Tibial nerve (tissue), 4 donors: ENCODE results near the gene TYR.

Experiments used
- EP300 ChIP-seq, 2 donors: sonication (generic); formaldehyde crosslinking; IDR thresholded peaks; one replicate each; pipeline ENCODE4 v1.6.1; 2017; ENCODE audit warnings: antibody characterized with exemption in 2 of 2, mild to moderate bottlenecking in 1 of 2
- TF ChIP-seq, protein P1 (sequence below), 5 experiments: fragments of 200-600 bp in 3 of 5; fragments of 450-650 bp in 2 of 5; sonication (generic) in 3 of 5; IDR thresholded peaks; one replicate each; pipeline ENCODE4 v1.5.1; 2016 to 2019; ENCODE audit warnings: antibody characterized with exemption in 5 of 5, mild to moderate bottlenecking in 3 of 5, moderate library complexity in 2 of 5

- TF ChIP-seq, protein P1, sequence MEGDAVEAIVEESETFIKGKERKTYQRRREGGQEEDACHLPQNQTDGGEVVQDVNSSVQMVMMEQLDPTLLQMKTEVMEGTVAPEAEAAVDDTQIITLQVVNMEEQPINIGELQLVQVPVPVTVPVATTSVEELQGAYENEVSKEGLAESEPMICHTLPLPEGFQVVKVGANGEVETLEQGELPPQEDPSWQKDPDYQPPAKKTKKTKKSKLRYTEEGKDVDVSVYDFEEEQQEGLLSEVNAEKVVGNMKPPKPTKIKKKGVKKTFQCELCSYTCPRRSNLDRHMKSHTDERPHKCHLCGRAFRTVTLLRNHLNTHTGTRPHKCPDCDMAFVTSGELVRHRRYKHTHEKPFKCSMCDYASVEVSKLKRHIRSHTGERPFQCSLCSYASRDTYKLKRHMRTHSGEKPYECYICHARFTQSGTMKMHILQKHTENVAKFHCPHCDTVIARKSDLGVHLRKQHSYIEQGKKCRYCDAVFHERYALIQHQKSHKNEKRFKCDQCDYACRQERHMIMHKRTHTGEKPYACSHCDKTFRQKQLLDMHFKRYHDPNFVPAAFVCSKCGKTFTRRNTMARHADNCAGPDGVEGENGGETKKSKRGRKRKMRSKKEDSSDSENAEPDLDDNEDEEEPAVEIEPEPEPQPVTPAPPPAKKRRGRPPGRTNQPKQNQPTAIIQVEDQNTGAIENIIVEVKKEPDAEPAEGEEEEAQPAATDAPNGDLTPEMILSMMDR (IDR thresholded peaks at IDR 0.05) = no peak
- no peak for TF ChIP-seq EP300 (IDR thresholded peaks at IDR 0.05)
These were observed 15.7 kb upstream of the TYR start for GRCh38 chr11:89161949-89162348.
